ENCODE data around the gene EDAR.

Gene EDAR

DNA sequence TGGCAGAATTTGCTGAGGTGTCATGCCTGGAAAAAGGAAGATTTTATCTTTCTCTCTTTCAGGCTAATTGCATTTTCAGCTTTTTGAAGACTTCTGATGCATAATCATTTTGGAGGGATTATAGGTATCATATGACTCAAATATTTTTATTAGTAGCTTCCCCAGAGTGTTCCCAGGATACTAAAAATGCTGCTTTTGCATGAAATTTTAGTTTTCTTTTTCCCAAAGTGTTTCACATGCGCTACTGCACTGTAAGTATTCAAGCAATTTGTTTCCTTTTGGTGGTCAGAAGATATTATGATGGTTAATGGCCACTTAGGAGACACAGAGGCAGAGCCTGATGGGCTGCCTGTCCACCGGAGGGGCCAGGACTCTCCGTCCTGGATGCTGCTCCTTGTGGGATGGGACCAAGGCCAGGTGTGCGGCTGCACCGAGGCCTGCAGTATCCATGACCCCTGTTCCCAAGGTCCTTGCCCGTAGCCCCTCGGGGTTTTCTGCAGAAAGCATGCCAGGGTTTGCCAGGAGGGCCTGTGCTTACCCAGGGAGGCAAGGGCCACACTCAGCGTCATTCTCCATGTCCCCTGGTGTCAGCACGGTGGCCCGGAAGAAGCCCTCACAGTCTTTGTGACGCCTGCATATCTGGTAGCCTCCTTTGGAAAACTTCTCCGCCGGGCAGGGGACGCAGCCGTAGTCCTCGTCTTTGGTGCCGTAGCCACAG lies 60.2 kb downstream of the EDAR start:
- Histone ChIP-seq H3K4me3 (ENCODE audit: low read depth, low read length) (peak overlapping the region; percentile 9), H3K9me3 (ENCODE audit: control insufficient read depth, low read length) (no peaks in the 10 kb centered on the region), H3K4me1 (peaks cover 12% of the 10 kb centered on the region), H3K79me2 (no peaks in the 10 kb centered on the region), H2AFZ (no peak overlapping the region), H3K27ac (peak overlapping the region; percentile 2), H3K9ac (no peak overlapping the region), H3K4me2 (ENCODE audit: low read length) (peak overlapping the region; percentile 37), H3K36me3 (ENCODE audit: control insufficient read depth, insufficient read depth, low read length) (no peaks in the 10 kb centered on the region), H3K27me3 (ENCODE audit: control insufficient read depth, insufficient read depth, low read length) (no peaks in the 10 kb centered on the region)
- TF ChIP-seq, protein P1, sequence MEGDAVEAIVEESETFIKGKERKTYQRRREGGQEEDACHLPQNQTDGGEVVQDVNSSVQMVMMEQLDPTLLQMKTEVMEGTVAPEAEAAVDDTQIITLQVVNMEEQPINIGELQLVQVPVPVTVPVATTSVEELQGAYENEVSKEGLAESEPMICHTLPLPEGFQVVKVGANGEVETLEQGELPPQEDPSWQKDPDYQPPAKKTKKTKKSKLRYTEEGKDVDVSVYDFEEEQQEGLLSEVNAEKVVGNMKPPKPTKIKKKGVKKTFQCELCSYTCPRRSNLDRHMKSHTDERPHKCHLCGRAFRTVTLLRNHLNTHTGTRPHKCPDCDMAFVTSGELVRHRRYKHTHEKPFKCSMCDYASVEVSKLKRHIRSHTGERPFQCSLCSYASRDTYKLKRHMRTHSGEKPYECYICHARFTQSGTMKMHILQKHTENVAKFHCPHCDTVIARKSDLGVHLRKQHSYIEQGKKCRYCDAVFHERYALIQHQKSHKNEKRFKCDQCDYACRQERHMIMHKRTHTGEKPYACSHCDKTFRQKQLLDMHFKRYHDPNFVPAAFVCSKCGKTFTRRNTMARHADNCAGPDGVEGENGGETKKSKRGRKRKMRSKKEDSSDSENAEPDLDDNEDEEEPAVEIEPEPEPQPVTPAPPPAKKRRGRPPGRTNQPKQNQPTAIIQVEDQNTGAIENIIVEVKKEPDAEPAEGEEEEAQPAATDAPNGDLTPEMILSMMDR (IDR thresholded peaks at IDR 0.05), result no peak

DNA sequence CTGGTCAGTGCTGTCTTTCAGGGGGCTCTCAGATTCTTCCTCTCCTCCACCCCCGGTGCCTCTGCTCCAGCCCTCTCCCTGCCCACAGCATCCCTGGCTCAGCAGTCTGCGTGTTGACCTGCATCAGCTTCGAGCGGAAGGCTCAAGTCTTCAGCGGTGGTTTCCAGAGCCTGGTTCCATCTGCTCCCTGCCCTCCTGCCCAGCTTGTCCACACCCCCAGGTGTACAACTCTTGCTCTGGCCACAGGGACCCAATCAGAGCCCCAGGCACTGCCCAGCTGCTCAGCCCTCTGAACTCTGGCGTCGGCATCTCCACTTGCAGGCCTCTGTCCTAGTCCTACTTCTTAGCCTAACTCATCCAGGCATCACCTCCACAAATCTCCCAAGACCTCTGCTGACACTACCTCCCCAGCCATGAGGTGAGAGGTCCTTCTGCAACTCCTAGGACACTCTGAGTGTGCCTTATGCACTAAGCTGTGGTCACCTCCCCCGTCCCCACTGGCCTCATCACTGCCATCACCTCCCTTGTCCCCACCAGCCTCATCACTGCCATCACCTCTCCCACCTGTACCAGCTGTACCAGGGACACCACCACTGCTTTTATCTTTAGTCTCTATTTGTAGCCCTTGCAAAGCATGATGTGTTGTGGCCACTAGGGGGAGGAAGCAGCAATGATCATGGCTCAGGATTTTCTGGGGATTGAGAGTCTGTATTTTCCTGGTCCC lies 60.9 kb downstream of the EDAR start:
- peaks cover 12% of the 10 kb centered on the region for H3K4me1 ChIP-seq
- no peak overlapping the region for H3K4me2 ChIP-seq (ENCODE audit: low read length)
- no peaks in the 10 kb centered on the region for H3K9me3 ChIP-seq (ENCODE audit: control insufficient read depth, low read length)
- H3K79me2 ChIP-seq, result no peaks in the 10 kb centered on the region
- H3K9ac ChIP-seq, result no peak overlapping the region
- H3K27ac ChIP-seq, result no peak overlapping the region
- no peak overlapping the region for H2AFZ ChIP-seq
- H3K27me3 ChIP-seq (ENCODE audit: control insufficient read depth, insufficient read depth, low read length), result no peaks in the 10 kb centered on the region
- TF ChIP-seq, protein P1 (IDR thresholded peaks at IDR 0.05), result peak; percentile 94
- H3K4me3 ChIP-seq (ENCODE audit: low read depth, low read length), result peak overlapping the region; percentile 9
- no peaks in the 10 kb centered on the region for H3K36me3 ChIP-seq (ENCODE audit: control insufficient read depth, insufficient read depth, low read length)

DNA sequence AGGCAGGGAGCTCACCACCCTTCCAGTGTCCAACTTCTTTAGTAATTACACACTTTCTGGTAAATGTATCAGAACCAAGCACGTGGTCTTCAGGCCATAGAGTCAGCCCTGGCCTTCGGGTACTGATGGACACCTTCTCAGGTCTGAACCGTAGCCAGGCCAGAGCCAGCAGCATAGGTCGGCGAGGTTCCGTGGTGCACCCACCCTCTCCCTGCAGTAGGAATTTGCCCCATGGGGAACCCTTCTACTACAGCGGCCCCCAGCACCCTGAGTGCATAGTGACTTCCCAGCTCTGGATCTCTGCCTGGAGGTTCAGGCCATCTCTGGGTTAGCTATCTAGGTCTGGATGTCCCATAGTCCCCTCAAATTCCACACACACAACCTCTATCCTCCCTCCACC lies 61.6 kb downstream of the EDAR start:
- Histone ChIP-seq H3K36me3 (ENCODE audit: control insufficient read depth, insufficient read depth, low read length) (no peaks in the 10 kb centered on the region), H3K27ac (no peak overlapping the region), H3K4me1 (peaks cover 12% of the 10 kb centered on the region), H3K4me3 (ENCODE audit: low read depth, low read length) (no peak overlapping the region), H3K27me3 (ENCODE audit: control insufficient read depth, insufficient read depth, low read length) (no peaks in the 10 kb centered on the region), H2AFZ (no peak overlapping the region), H3K9me3 (ENCODE audit: control insufficient read depth, low read length) (no peaks in the 10 kb centered on the region), H3K9ac (no peak overlapping the region), H3K79me2 (no peaks in the 10 kb centered on the region), H3K4me2 (ENCODE audit: low read length) (no peak overlapping the region)
- TF ChIP-seq, protein P1 (IDR thresholded peaks at IDR 0.05), result no peak

DNA sequence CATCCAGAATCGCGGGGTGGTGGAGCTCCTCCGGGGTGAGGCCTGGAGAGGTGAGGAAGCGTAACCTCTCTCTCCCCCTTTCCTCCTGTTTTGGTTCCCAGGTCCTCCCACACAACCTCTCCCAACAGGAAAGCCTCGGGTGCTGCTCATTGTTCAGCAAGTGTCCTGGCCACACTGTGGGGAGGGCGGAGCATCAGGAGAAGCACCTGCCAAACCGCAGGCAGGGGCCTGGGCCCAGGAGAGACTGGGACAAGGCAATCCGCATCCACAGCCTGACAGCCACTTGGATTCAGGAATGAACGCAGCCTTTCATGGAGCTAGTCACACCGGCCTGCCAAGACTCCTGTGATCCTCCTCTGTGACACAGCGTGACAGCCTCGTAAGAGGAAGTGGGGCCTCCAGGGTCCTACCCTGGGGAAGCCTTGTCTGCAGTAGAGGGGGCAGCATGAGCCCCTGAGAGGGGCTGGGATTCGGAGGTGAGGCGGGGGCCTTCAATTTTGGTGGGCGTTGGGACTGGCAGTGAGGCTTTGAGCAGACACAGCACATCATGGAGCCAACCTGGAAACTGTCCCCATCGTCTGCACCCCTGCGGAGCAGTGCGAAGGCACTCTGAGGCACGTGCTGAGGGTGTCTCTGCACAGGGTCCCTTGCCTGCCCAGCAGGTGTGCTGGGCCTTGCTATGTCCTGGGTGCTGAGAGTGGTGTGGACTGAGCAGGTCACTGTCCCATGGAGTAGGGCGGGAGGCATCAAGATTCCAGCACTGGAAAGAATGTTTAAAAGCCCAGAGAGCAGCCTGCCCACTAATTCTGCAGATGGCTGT lies 62.2 kb downstream of the EDAR start:
- Histone ChIP-seq H2AFZ (no peak overlapping the region), H3K4me2 (ENCODE audit: low read length) (no peak overlapping the region), H3K27me3 (ENCODE audit: control insufficient read depth, insufficient read depth, low read length) (no peaks in the 10 kb centered on the region), H3K9me3 (ENCODE audit: control insufficient read depth, low read length) (no peaks in the 10 kb centered on the region), H3K27ac (no peak overlapping the region), H3K4me3 (ENCODE audit: low read depth, low read length) (no peak overlapping the region), H3K79me2 (no peaks in the 10 kb centered on the region), H3K9ac (no peak overlapping the region), H3K4me1 (peaks cover 12% of the 10 kb centered on the region), H3K36me3 (ENCODE audit: control insufficient read depth, insufficient read depth, low read length) (no peaks in the 10 kb centered on the region)
- TF ChIP-seq, protein P1 (IDR thresholded peaks at IDR 0.05), result no peak

Data from parathyroid adenoma (tissue), 2 donors.